GM12878 (cell line): ENCODE measurements around the gene PRODH. TPM values are rescaled to one million over a fixed set of nuclear protein-coding genes. Genes with fewer than 3 reads are reported as not detected.

Source experiments
- ATAC-seq: fragments of 200-7000 bp; cut with Tn5 transposase; 3 replicates; pipeline ENCODE4 v1.9.1; 2020; ENCODE audit warnings: mild to moderate bottlenecking, moderate library complexity
- BruUV-seq: library from RNA; stranded (reverse); fragments of 400-500 nt; replicated peaks from 2 replicates; lab custom pipeline; 2021; lab: Mats Ljungman, UMichigan
- CTCF ChIA-PET: fragments of 300-600 bp; sonication (Branson Sonifier 250); formaldehyde crosslinking; extraction: SDS; loops from one replicate; lab custom pipeline; 2021; ENCODE audit warnings: inconsistent platforms; lab: Yijun Ruan, JAX
- POLR2A ChIA-PET: fragments of 350-600 bp; formaldehyde crosslinking; extraction: SDS; loops from one replicate; lab custom pipeline; 2021; ENCODE audit warnings: inconsistent platforms; lab: Charles Lee
- RAD21 ChIA-PET: fragments of 300-600 bp; sonication (Branson Sonifier 250); formaldehyde crosslinking; loops from one replicate; lab custom pipeline; 2023; ENCODE audit warnings: antibody characterized with exemption; ENCODE audit not compliant: unreplicated experiment; lab: Charles Lee
- SMC1A ChIA-PET: fragments of 300-600 bp; sonication (Branson Sonifier 250); formaldehyde crosslinking; loops from one replicate; lab custom pipeline; 2023; ENCODE audit not compliant: unreplicated experiment, uncharacterized antibody; lab: Charles Lee
- DNase-seq: peaks from one replicate; pipeline ENCODE4 v3.0.0-alpha.2; 2011; ENCODE audit warnings: low read depth, low spot score
- FAIRE-seq: peaks from 3 replicates; lab custom pipeline; 2011; peaks lifted over from hg19 to GRCh38; lab: Jason Lieb, UNC
- H2AFZ ChIP-seq: 2 replicates; pipeline ENCODE4 v1.6.0; 2011; ENCODE audit warnings: low read depth, low read length, control low read depth; ENCODE audit not compliant: control insufficient read depth
- H3K27ac ChIP-seq: 2 replicates; pipeline ENCODE4 v1.5.1; 2011; ENCODE audit warnings: control low read depth; ENCODE audit not compliant: control insufficient read depth, insufficient read depth
- H3K27me3 ChIP-seq, 2 experiments: replicated peaks in 1 of 2; 2 replicates each; pipeline versions ENCODE4 v1.6.0 to v1.6.1; 2011; ENCODE audit warnings: low read length in 1 of 2; ENCODE audit not compliant: control insufficient read depth in 2 of 2, insufficient read depth in 2 of 2
- H3K36me3 ChIP-seq, 2 experiments: 2 replicates each; pipeline ENCODE4 v1.5.1; 2011; ENCODE audit warnings: low read length in 1 of 2; ENCODE audit not compliant: control insufficient read depth in 2 of 2, insufficient read depth in 2 of 2
- H3K4me1 ChIP-seq: 2 replicates; pipeline ENCODE4 v1.6.1; 2011; ENCODE audit warnings: mild to moderate bottlenecking, low read length, moderate library complexity, mixed read lengths; ENCODE audit not compliant: control insufficient read depth, insufficient read depth
- H3K4me2 ChIP-seq: 2 replicates; pipeline ENCODE4 v1.6.0; 2011; ENCODE audit warnings: control low read depth; ENCODE audit not compliant: control insufficient read depth, insufficient read depth
- H3K4me3 ChIP-seq: fragments of 200-600 bp; sonication (generic); 2 replicates; pipeline ENCODE4 v1.5.1; 2016
- H3K79me2 ChIP-seq: 2 replicates; pipeline ENCODE4 v1.6.0; 2011; ENCODE audit warnings: low read length; ENCODE audit not compliant: control insufficient read depth, insufficient read depth
- H3K9ac ChIP-seq: 2 replicates; pipeline ENCODE4 v1.8.0; 2011; ENCODE audit warnings: low read length, control low read depth, mixed read lengths; ENCODE audit not compliant: control insufficient read depth, insufficient read depth
- H3K9me3 ChIP-seq: replicated peaks from 3 replicates; pipeline ENCODE4 v1.5.1; 2011; ENCODE audit warnings: mild to moderate bottlenecking, low read length; ENCODE audit not compliant: control insufficient read depth, insufficient read depth
- H4K20me1 ChIP-seq: 2 replicates; pipeline ENCODE4 v1.6.0; 2011; ENCODE audit not compliant: control insufficient read depth, insufficient read depth
- CBFB ChIP-seq: IDR thresholded peaks from 2 replicates; pipeline ENCODE4 v1.6.1; 2016; ENCODE audit warnings: antibody characterized with exemption, low read depth
- CHD1 ChIP-seq: IDR thresholded peaks from 2 replicates; pipeline ENCODE4 v1.6.1; 2012; ENCODE audit warnings: low read depth, low read length, improper control_type of control experiment
- EED ChIP-seq: sonication (generic); IDR thresholded peaks from 2 replicates; pipeline ENCODE4 v1.6.1; 2016; ENCODE audit warnings: antibody characterized with exemption, low read depth
- ELK1 ChIP-seq: IDR thresholded peaks from 2 replicates; pipeline ENCODE4 v1.6.1; 2012; ENCODE audit warnings: low read depth, low read length, improper control_type of control experiment
- MXI1 ChIP-seq: fragments of 150-350 bp; IDR thresholded peaks from 2 replicates; pipeline ENCODE4 v1.6.1; 2011; ENCODE audit warnings: low read depth, mild to moderate bottlenecking, inconsistent platforms, low read length, improper control_type of control experiment
- NFYB ChIP-seq: IDR thresholded peaks from 2 replicates; pipeline ENCODE4 v1.6.1; 2011; ENCODE audit warnings: low read depth, mild to moderate bottlenecking, low read length, improper control_type of control experiment, moderate library complexity; ENCODE audit not compliant: insufficient read depth
- NR2C2 ChIP-seq: IDR thresholded peaks from 2 replicates; pipeline ENCODE4 v1.6.1; 2011; ENCODE audit warnings: borderline replicate concordance, low read depth; ENCODE audit not compliant: control insufficient read depth, insufficient read length
- PAX5 ChIP-seq: IDR thresholded peaks from 2 replicates; pipeline ENCODE4 v1.6.1; 2011; ENCODE audit warnings: low read depth, low read length, borderline replicate concordance
- PKNOX1 ChIP-seq: fragments of 450-650 bp; IDR thresholded peaks from 2 replicates; pipeline ENCODE4 v1.6.1; 2016; ENCODE audit warnings: mild to moderate bottlenecking
- RELA ChIP-seq: fragments of 450-650 bp; IDR thresholded peaks from 2 replicates; pipeline ENCODE4 v1.8.0; 2014; ENCODE audit warnings: borderline replicate concordance; ENCODE audit not compliant: partially characterized antibody
- SP1 ChIP-seq: IDR thresholded peaks from one replicate; pipeline ENCODE4 v1.6.1; 2011; ENCODE audit warnings: low read depth, low read length
- SPI1 ChIP-seq: IDR thresholded peaks from 2 replicates; pipeline ENCODE4 v1.6.1; 2011; ENCODE audit warnings: low read depth, mild to moderate bottlenecking, low read length, moderate library complexity, borderline replicate concordance; ENCODE audit not compliant: insufficient read depth
- SUPT20H ChIP-seq: IDR thresholded peaks from 2 replicates; pipeline ENCODE4 v1.6.1; 2011; ENCODE audit warnings: low read depth, mild to moderate bottlenecking, low read length, moderate library complexity, borderline replicate concordance; ENCODE audit not compliant: control insufficient read depth
- SUZ12 ChIP-seq: fragments of 200-600 bp; sonication (generic); IDR thresholded peaks from one replicate; pipeline ENCODE4 v1.6.1; 2018; ENCODE audit warnings: antibody characterized with exemption, mild to moderate bottlenecking; ENCODE audit not compliant: unreplicated experiment
- TCF12 ChIP-seq: IDR thresholded peaks from 2 replicates; pipeline ENCODE4 v1.6.1; 2011; ENCODE audit warnings: low read depth, mild to moderate bottlenecking, low read length
- ZNF217 ChIP-seq: fragments of 450-650 bp; IDR thresholded peaks from 2 replicates; pipeline ENCODE4 v1.6.1; 2017; ENCODE audit warnings: antibody characterized with exemption, mild to moderate bottlenecking
- WGBS: methylation state at CpG from one replicate; pipeline ENCODE4 v1.1.6; 2016; ENCODE audit warnings: low lambda C conversion rate; ENCODE audit not compliant: insufficient replicate concordance, insufficient coverage; ENCODE audit errors: missing lambda C conversion rate; 5-methylcytosine and 5-hydroxymethylcytosine counted together
- in situ Hi-C: fragments of 300-500 bp; cut with MboI; formaldehyde crosslinking; loops from 9 replicates; pipeline ENCODE4 v1.14.3; 2018; ENCODE audit warnings: mixed read lengths
- intact Hi-C: fragments of 100-400 bp; cut with micrococcal nuclease; formaldehyde crosslinking; loops from one replicate; pipeline ENCODE4 v1.14.2; 2022; ENCODE audit not compliant: unreplicated experiment
- polyA plus RNA-seq, 11 experiments: library from polyadenylated mRNA; depleted of rRNA in 4 of 11; unstranded in 6 of 11; stranded (reverse) in 5 of 11; fragments of >200 nt; fragmentation: Nextera tagmentation in 4 of 11; fragmentation: Illumina TruSeq in 1 of 11; extraction: Ambion mirVana in 4 of 11; extraction: Trizol in 1 of 11; gene quantifications; 1 replicate in 1 of 11; 2 replicates in 10 of 11; pipeline versions ENCODE4 v1.2.1 to v1.2.3, GENCODE V29; 2011 to 2016; ENCODE audit warnings: inconsistent platforms in 2 of 11, missing spikeins in 2 of 11, low read depth in 1 of 11
- total RNA-seq, 4 experiments: library from RNA; depleted of rRNA in 3 of 4; stranded (reverse); fragments of >200 nt in 3 of 4; fragmentation: Illumina TruSeq in 1 of 4; extraction: Trizol in 1 of 4; gene quantifications; 2 replicates each; pipeline versions ENCODE4 v1.2.1 to v1.2.3, GENCODE V29; 2013 to 2021
- TF ChIP-seq, protein P1 (sequence below): fragments of 450-650 bp; IDR thresholded peaks from 2 replicates; pipeline ENCODE4 v1.6.1; 2018; ENCODE audit warnings: mild to moderate bottlenecking, low read depth, moderate library complexity; ENCODE audit not compliant: partially characterized antibody
- TF ChIP-seq, protein P2 (sequence below): IDR thresholded peaks from 2 replicates; pipeline ENCODE4 v1.6.1; 2012; ENCODE audit warnings: low read depth, low read length, improper control_type of control experiment

Gene PRODH
- total and polyA plus RNA-seq, 10 of the 15 experiments (the other 5 are each of a cell fraction or from before 2014, with no cell fraction given): 0.03 to 0.10 (median 0.07) TPM; not detected in 6

DNA sequence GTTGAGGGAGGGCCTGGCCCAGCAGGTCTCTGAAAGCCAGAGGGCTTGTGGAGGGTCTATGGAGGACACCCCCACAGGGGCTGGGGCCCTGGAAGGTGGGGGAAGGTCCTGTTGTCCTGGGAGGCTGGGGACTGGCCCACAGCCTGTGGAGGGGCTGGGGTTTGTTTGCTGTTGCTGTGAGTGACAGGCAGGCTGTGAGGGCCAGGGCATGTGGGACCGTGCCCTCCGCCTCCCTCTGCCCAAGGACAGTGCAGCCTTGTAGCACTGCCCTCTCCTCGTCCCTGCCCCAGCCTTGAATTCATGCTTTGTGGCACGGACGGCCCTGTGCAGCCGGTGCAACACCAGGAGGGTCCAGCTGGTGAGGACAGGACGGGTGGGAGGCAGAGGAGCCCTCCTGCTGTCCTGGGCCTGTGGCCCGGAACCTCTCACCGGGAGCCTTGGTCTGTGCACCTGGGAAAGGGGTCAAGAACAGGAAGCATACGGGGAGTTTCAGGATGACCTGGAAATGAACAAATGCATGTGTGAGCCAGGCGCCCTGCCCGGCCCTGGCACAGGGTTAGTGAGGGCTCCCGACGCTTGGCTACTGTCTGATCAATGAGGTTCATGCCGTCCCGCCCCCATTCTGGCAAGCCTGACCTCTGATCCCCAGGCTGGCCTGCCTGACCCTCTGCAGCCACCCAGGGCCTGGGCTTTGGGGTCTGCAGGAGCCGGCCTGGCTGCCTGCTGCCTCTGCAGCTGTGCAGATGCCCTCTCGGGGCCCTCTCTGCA lies 37.4 kb upstream of the PRODH start:
- no TSS peak for BruUV-seq
- no peak overlapping the region for H3K4me3 ChIP-seq
- SMC1A ChIA-PET: no interaction called here
- RAD21 ChIA-PET: no interaction called here
- FAIRE-seq (no peak), ATAC-seq (no peak), DNase-seq (no peak)
- no peaks in the 10 kb centered on the region for H3K36me3 ChIP-seq
- no peaks in the 10 kb centered on the region for H3K79me2 ChIP-seq
- H3K27me3 ChIP-seq: no peaks in the 10 kb centered on the region; a peak in 3 of 4 replicates
- intact Hi-C loops (no loop called here), in situ Hi-C loops (no loop called here)
- no peaks in the 10 kb centered on the region for H3K9me3 ChIP-seq
- WGBS: 26% methylated on average over 16 of the region's 18 CpGs
- no peak overlapping the region for H3K27ac ChIP-seq
- POLR2A ChIA-PET: no interaction called here
- no peak for TF ChIP-seq ZNF217
- no peak for TF ChIP-seq CBFB
- no peak for TF ChIP-seq PKNOX1
- TF ChIP-seq PAX5: no peak
- no peak for TF ChIP-seq SP1
- TF ChIP-seq MXI1: no peak
- no peak for TF ChIP-seq RELA
- no peak for TF ChIP-seq SPI1
- no peak for TF ChIP-seq SUPT20H
- TF ChIP-seq NR2C2: no peak
- no peak for TF ChIP-seq ELK1
- TF ChIP-seq, protein P1, sequence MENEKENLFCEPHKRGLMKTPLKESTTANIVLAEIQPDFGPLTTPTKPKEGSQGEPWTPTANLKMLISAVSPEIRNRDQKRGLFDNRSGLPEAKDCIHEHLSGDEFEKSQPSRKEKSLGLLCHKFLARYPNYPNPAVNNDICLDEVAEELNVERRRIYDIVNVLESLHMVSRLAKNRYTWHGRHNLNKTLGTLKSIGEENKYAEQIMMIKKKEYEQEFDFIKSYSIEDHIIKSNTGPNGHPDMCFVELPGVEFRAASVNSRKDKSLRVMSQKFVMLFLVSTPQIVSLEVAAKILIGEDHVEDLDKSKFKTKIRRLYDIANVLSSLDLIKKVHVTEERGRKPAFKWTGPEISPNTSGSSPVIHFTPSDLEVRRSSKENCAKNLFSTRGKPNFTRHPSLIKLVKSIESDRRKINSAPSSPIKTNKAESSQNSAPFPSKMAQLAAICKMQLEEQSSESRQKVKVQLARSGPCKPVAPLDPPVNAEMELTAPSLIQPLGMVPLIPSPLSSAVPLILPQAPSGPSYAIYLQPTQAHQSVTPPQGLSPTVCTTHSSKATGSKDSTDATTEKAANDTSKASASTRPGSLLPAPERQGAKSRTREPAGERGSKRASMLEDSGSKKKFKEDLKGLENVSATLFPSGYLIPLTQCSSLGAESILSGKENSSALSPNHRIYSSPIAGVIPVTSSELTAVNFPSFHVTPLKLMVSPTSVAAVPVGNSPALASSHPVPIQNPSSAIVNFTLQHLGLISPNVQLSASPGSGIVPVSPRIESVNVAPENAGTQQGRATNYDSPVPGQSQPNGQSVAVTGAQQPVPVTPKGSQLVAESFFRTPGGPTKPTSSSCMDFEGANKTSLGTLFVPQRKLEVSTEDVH: no peak
- no peak for TF ChIP-seq CHD1
- TF ChIP-seq TCF12: no peak
- no peak for TF ChIP-seq SUZ12
- TF ChIP-seq EED: no peak
- TF ChIP-seq NFYB: no peak
- TF ChIP-seq, protein P2, sequence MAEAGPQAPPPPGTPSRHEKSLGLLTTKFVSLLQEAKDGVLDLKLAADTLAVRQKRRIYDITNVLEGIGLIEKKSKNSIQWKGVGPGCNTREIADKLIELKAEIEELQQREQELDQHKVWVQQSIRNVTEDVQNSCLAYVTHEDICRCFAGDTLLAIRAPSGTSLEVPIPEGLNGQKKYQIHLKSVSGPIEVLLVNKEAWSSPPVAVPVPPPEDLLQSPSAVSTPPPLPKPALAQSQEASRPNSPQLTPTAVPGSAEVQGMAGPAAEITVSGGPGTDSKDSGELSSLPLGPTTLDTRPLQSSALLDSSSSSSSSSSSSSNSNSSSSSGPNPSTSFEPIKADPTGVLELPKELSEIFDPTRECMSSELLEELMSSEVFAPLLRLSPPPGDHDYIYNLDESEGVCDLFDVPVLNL: no peak
- H3K4me2 ChIP-seq: no peak overlapping the region
- CTCF ChIA-PET: no interaction called here
- H4K20me1 ChIP-seq: no peaks in the 10 kb centered on the region
- H2AFZ ChIP-seq: no peak overlapping the region
- H3K4me1 ChIP-seq: no peaks in the 10 kb centered on the region
- no peak overlapping the region for H3K9ac ChIP-seq
